GM21390 (cell line): ENCODE results near the gene ZNF205.
"Not testable (repeated sequence)": the region's sequence is repeated elsewhere in the genome, so short reads cannot be mapped to it uniquely, and the experiment has no call there.

ENCODE experiments used
- ATAC-seq: cut with Tn5 transposase; IDR thresholded peaks from one replicate; pipeline ENCODE4 v1.9.1; 2021; ENCODE audit not compliant: unreplicated experiment

ZNF205 gene

DNA sequence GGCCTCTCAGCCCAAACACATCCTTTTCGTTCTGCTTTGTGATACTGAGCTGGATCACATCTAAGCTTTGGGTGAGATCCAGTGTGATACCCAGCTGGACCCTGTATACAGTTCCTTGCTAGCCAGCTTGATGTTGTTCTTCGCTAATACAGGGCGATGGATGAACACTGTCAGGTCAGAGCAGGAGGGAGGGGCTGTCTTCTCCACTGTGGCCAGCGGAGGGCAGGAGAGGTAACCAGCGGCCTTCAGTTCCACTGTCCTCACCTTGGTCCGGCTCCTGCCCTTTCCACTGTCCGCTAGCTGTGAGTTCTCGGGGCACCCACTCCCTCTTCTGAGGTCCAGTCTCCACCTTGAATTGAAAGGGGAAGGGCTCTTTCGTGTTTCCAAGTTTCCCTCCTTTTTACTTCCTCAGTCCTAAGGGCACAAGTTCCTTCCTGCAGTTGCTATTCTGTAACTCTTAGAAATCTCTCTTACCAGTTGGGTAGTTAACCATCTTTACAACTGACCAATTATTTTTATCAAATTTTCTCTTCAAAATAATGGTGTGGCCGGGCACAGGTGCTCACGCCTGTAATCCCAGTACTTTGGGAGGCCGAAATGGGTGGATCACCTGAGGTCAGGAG, 19.5 kb downstream of the ZNF205 start:
- ATAC-seq = no peak

DNA sequence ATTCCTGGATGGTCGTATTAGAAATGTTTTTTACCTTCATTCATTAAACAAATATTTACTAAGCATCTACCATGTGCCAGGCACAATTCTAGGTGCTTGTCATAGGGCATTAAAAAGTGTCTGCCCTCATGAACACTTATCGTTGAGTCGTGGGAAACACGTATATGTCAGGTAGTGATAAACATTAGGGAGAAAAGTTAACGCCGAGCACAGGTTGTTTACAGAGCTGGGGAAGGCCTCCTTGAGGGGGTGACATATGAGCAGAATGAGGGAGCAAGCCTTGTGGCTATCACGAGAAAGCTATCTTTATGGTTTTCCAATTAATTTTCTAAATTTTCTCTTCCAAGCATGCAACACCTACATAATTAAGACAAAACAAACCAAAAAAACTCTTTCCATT, 21.5 kb downstream of the ZNF205 start:
- no peak for ATAC-seq

DNA sequence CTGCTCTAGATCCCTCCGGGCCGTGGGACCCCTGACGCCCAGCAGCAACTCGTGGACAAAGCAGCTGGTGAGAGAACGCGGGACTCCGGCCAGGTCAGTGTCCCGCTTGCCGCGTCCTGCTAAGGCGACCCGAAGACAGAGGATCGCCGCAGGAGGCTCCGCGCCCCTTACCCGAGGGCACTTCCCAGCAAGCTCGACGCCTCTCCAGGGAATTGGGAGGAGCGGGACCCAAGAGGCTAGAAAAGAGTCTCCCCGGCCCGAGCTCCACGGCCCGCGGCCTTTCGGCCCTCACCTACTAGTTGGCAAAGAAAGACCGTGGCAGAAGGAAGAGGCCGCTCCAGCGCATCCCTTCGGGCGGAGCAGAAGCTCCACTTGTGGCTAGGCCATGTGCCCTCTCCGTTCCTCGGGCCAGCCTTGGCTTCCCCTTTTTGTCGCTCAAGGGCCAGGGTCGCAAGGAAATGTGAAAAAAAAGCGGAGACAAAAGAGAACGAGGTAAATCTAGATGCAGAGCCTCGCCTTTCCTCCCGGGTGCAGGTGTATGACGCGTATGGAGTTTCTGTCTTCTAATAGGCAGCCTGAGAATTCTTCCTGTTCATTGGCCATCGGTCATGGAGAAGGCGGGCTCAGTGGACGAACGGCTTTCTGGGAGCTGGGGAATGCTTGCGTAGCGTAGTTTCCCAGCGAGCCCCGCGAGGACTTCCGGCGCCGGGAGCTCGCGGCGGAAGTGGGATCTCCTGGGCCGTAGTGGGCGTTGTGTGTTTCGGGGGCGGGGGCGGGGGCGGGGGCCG, 22.1 kb downstream of the ZNF205 start, which contains the start of gene ZNF213:
ZNF213 (plus strand) TSS at position 692 of the 788 bp plus-strand sequence. CDS start 2,252 bp downstream, outside the sequence.
- peak; percentile 83 for ATAC-seq

DNA sequence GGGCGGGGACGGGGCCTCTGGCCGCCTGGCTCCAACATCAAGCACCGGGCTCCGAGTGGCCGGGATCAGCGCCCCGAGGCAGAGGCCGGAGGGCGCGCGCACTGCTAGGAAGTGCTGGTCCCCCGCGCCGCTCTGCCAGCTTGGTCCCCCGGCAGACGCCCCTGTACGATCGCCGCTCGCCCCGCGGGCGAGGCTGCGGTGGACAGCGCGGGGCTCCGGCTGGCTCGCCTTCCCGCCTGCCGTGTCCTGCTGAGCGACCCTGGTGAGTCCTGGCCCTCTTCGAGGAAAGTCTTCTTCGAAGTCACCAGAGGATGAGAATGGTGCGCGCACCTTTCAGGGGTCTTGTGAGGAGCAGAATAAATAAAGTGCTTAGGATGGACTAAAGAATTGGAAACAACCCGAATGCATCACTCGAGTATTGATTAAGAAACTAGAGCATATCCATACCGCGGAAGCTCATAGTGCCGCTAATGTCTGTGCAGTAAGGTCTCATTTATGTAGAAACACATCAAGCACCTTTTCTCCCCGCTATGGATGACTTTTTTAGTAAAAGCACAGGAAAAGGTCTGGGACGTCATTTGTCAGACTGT, 22.8 kb downstream of the ZNF205 start:
- no peak for ATAC-seq

DNA sequence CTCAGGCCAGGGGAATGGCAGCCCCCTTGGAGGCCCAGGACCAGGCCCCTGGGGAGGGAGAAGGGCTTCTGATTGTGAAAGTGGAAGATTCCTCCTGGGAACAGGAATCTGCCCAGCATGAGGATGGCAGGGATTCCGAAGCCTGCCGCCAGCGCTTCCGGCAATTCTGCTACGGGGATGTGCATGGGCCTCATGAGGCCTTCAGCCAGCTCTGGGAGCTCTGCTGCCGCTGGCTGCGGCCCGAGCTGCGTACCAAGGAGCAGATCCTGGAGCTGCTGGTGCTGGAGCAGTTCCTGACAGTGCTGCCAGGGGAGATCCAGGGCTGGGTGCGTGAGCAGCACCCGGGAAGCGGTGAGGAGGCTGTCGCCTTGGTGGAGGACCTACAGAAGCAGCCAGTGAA, 24.9 kb downstream of the ZNF205 start:
- ATAC-seq = no peak

DNA sequence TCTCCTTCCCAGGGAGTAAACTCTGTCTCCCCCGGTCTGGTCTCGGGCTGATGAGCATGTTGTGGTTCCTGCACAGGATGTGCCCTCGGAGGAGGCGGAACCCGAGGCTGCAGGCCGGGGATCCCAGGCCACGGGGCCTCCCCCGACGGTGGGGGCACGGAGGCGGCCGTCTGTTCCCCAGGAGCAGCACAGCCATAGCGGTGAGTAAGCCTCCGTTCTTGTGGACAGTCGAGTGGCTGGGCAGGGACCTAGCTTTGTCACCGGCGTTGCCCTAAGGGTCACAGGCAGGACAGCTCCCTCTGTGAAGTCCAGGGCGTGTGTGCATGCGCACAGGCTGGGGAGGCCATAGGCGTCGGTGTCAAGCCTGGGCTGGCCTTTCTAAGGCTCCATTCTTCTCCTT, 26.0 kb downstream of the ZNF205 start:
- ATAC-seq = no peak

DNA sequence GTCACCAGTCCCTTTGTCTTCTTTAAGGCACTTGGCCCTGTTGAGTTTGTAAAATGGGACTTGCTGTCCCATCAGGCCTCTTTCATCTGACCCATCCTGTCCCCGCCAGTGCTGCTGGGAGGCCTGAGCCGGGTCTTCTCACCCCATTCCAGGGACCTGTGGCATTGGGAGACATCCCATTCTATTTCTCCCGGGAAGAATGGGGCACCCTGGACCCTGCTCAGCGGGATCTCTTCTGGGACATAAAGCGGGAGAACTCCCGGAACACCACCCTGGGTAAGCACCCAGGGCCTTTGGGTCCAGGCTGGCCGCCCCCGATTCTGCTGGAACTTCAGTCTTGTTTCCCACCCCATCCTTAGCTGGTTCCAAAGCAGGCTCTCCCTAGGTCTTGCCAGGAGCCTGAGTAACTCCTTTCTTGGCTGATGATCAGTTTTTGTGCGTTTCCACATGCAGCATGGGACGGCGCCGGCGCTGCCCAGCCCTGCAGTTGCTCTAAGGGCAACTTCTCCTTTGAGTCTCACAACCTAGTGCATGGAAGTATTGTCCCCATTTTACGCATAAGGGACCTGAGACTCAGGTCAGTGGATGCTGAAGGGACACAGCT, 26.5 kb downstream of the ZNF205 start:
- no peak for ATAC-seq

DNA sequence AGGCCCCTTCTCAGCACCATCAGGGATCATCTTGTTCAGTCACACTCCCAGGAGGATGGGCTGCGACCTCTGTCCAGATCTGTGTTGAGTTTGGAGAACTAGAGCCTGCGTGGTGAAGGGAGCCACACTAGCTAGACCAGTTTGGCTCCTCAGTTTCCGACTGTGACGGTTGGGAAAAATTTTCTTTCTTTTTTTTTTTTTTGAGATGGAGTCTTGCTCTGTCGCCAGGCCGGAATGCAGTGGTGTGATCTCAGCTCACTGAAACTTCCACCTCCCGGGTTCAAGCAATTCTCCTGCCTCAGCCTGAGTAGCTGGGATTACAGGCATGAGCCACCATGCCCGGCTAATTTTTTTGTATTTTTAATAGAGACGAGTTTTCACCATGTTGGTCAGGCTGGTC, 27.2 kb downstream of the ZNF205 start:
- not testable (repeated sequence) for ATAC-seq

DNA sequence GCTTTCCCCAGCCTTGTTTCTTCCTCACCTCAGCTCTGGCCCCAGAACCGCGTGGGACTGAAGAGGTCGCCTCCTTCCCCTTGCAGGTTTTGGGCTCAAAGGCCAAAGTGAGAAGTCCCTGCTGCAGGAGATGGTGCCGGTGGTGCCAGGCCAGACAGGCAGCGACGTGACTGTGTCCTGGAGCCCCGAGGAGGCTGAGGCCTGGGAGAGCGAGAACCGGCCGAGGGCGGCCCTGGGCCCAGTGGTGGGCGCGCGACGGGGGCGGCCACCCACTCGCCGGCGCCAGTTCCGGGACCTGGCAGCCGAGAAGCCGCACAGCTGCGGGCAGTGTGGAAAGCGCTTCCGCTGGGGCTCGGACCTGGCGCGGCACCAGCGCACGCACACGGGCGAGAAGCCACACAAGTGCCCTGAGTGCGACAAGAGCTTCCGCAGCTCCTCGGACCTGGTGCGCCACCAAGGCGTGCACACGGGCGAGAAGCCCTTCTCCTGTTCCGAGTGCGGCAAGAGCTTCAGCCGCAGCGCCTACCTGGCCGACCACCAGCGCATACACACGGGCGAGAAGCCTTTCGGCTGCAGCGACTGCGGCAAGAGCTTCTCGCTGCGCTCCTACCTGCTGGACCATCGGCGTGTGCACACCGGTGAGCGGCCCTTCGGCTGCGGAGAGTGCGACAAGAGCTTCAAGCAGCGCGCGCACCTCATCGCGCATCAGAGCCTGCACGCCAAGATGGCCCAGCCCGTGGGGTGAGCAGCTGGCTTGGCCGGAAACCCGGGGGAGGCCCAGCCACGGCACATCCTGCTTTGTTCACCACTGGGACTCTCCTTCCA, 28.4 kb downstream of the ZNF205 start:
- ATAC-seq = no peak

DNA sequence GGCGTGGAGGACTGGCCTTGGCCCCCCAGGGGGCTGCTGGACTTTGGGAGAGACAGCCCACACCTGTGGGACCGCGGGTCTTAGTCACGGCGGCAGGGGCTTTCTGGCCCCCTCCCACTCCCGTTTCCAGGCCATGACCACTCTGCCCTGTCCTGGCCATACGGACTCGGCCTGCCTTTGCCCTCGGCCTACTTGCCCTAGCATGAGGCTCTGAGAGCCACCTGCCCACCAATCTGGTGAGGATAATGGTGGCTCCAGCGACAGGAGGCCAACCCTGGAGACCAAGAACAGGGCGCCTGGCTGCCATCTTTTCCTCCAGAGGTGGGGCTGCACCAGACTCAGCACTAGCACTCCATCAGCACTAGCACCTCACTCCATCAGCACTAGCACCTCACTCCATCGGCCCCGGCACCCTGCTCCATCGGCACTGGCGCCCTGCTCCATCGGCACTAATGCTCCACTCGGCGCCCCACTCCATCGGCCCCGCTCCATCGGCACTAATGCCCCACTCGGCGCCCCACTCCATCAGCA, 29.5 kb downstream of the ZNF205 start:
- no peak for ATAC-seq

DNA sequence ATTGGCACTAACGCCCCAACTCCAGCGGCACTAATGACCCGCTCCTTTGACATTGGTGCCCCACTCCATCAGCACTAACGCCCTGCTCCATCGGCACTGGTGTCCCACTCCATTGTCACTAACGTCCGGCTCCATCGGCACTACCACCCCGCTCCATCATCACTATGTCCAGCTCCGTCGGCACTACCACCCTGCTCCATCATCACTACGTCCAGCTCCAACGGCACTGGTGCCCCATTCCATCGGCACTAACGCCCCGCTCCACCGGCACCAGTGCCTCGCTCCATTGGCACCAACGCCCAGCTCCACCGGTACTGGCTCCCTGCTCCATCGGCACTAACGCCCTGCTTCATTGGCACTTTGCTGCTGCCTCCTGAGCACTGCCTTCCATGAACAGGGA, 29.9 kb downstream of the ZNF205 start:
- ATAC-seq = no peak

DNA sequence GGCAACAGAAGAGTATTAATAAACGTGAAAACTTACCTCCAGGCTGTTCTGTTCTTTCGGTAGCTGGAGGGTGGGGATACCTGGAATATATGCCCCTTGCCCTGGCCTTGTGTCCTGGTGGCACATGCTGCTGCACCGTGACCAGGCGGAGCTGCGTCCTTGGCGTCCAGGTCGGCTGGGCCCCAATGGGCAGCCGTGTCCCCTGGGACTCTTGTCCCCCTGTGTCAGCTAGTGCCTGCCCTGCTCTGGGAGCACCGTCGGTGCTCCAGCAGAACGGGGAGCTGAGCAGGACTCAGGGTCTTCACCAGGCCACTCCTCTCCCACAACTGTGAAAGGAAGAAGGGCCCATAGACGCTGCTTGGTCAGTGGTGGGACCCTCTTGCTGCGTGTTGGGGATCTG, 30.4 kb downstream of the ZNF205 start:
- ATAC-seq = no peak

DNA sequence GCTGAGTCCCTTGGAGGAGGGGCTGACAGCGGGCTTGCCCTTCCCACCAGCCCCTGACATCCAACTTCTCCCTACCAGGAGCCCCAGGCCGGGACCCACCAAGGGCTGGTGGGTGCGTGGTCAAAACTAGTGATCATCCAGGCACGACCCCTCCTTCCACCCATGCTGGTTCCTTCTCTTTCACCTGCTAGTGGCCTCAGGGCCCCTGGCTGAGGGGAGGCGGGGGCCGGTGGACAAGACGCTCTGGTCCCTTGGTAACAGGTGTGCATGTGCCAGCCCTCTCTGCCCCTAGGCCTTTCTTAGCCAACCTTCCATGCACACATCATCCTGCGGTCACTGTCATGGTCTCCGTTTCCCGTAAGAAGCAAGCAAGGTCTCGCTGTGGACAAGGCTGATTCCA, 30.8 kb downstream of the ZNF205 start:
- no peak for ATAC-seq

DNA sequence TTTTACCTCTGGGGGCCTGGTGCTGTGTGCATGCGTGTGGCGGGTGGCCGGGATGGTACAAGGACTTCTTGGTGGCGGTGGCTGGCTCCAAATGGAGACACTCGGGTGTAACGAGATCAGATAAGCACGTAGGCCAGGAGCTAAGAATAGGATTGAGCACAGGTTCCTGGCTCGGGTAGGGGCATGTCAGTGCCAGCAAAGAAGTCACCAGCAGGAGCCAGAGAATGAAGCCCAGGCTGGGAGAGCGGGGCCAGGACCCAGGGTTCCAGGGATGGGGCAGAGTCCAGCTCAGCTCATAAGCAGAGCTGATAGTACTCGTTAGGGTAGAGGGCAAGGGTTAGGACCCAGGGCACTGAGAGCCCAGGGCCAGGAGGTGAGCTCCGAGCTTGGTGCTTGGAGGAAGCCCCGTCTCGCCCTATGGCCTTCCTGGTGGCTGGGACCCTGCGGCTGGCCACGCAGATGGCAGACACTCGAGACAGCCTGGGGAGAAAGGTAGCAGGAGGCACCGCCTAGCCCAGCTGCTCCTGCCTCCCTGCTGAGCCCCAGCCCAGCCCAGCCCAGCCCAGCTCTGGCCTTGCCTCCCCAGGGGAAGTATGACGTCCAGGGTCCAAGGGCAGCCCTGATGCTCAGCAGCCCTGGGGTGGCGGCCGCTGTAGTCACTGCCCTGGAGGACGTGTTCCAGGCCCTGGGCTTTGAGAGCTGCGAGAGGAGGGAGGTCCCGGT, 31.4 kb downstream of the ZNF205 start:
- no peak for ATAC-seq

DNA sequence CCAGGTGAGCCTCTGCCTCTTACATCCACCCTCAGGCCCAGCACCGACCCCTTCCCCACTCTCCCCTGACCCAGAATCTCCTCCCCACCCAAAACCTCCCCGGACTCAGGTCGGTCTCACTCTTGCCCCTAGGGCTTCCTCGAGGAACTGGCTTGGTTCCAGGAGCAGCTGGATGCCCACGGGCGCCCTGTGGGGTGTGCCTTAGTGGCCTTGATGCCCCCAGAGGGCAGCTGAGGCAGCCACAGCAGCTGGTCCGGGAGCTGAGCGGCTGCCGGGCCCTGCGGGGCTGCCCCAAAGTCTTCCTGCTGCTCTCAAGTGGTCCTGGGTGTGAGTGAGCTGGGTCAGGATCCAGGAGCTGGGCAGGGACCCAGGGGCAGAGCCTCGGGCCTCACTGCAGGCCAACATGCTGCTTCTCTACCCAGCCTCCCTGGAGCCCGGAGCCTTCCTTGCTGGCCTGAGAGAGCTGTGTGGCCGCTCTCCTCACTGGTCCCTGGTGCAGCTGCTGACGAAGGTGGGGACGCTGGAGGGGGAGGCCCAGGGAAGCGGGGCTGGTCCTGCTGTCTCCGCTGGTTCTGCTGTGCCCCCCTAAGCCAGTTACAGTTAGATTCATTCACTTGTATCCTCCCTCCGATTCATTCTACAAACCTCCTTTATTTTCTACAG, 32.1 kb downstream of the ZNF205 start:
- no peak for ATAC-seq

DNA sequence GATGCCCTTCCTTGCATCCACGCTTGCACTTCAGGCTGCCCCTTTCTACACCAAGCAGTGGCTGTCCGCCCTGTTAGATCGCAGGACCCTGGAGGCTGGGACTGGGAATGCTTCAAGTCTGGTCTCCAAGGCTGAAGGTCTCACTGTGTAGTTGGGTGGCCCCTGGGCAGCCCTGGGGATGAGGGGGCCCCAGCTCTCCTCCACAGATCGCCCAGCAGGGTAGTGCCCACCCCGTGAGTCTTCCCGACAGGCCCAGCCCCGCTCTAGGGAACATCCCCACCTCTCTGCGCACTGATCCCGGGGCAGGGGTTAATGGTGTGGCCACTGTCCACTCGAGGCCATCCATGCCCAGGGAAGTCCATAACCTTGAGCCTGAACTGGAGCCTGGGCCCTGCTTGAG, 32.8 kb downstream of the ZNF205 start:
- ATAC-seq = no peak

DNA sequence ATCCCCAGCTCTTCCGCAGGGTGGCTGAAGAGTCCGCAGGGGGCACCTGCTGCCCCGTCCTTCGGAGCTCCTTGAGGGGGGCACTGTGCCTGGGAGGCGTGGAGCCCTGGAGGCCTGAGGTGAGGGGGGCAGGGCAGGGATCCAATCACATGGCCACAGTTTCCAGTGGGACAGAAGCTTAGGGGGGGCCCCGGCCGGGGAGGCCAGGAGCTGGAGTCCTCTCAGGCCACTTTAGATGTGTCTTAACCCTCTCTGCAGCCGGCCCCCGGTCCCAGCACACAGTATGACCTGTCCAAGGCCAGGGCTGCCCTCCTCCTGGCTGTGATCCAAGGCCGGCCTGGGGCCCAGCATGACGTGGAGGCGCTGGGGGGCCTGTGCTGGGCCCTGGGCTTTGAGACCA, 33.3 kb downstream of the ZNF205 start:
- no peak for ATAC-seq

DNA sequence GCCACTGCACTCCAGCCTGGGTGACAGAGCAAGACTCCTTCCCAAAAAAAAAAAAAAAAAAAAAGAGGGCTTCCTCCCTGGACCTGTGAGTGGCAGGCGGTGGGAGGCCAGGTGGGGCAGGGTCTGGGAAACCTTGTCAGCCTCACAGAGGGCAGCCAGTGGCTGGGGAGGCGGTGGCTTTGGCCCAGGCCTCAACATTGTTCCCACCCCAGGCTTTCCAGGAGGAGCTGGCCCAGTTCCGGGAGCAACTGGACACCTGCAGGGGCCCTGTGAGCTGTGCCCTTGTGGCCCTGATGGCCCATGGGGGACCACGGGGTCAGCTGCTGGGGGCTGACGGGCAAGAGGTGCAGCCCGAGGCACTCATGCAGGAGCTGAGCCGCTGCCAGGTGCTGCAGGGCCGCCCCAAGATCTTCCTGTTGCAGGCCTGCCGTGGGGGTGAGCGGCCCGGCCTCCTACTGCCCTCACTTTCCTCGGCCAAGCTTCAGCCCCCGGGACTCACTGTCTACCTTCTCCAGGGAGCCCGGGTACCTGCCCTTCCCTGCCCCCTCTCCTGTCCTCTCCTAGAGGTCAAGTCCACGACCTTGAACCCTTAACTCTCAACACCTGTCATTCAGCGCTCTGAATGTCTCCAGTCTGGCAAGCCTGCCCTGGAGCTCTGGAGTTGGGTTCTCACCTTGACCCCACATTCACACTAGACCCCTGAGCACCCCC, 34.8 kb downstream of the ZNF205 start:
- ATAC-seq = no peak

DNA sequence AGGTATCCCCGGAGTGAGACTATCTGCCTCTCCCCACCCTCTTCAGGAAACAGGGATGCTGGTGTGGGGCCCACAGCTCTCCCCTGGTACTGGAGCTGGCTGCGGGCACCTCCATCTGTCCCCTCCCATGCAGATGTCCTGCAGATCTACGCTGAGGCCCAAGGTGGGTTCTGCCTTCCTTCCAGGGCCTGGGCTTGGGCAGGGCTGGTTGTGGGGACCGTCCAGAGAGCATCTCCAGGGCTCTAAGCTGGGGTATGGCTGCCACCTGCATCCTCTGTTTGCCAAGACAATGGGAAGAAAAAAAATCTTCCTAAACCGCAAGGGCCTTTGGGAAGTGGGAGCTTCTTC, 35.3 kb downstream of the ZNF205 start:
- no peak for ATAC-seq
